DOHH2 (cell line): Measurements from ENCODE around the gene SH3BGRL2.

Experiments used
- H3F3A ChIP-seq: fragments of 200-600 bp; sonication (generic), shearing (Covaris generic); 2 replicates; pipeline ENCODE4 v1.6.0; 2016; ENCODE audit warnings: antibody characterized with exemption, mild to moderate bottlenecking; ENCODE audit not compliant: control insufficient read depth, insufficient read depth
- H3K27ac ChIP-seq: fragments of 200-600 bp; sonication (generic); 2 replicates; pipeline ENCODE4 v1.5.1; 2014; ENCODE audit warnings: low read depth, mild to moderate bottlenecking, low read length, moderate library complexity
- H3K27me3 ChIP-seq: fragments of 200-600 bp; sonication (generic); 2 replicates; pipeline ENCODE4 v1.6.1; 2014; ENCODE audit warnings: mild to moderate bottlenecking, low read length, mixed read lengths; ENCODE audit not compliant: control insufficient read depth
- H3K36me3 ChIP-seq: fragments of 200-600 bp; sonication (generic); 2 replicates; pipeline ENCODE4 v1.6.1; 2014; ENCODE audit warnings: mild to moderate bottlenecking, low read length, moderate library complexity, mixed read lengths; ENCODE audit not compliant: control insufficient read depth
- H3K4me1 ChIP-seq: fragments of 200-600 bp; sonication (generic); 2 replicates; pipeline ENCODE4 v1.6.1; 2014; ENCODE audit warnings: mild to moderate bottlenecking, low read length, mixed read lengths; ENCODE audit not compliant: control insufficient read depth
- H3K4me2 ChIP-seq: fragments of 200-600 bp; sonication (generic); 2 replicates; pipeline ENCODE4 v1.6.0; 2014; ENCODE audit warnings: mild to moderate bottlenecking, low read length, moderate library complexity
- H3K4me3 ChIP-seq: fragments of 200-600 bp; sonication (generic); 2 replicates; pipeline ENCODE4 v1.5.1; 2014; ENCODE audit warnings: mild to moderate bottlenecking, low read length, mixed read lengths
- H3K79me2 ChIP-seq: fragments of 200-600 bp; sonication (generic); 2 replicates; pipeline ENCODE4 v1.6.1; 2014; ENCODE audit warnings: mild to moderate bottlenecking, low read length, mixed read lengths; ENCODE audit not compliant: control insufficient read depth
- H3K9me2 ChIP-seq: fragments of 200-600 bp; sonication (generic); replicated peaks from 2 replicates; pipeline ENCODE4 v1.6.1; 2014; ENCODE audit warnings: mild to moderate bottlenecking, low read length, mixed read lengths; ENCODE audit not compliant: control insufficient read depth
- H3K9me3 ChIP-seq: fragments of 200-600 bp; sonication (generic); 2 replicates; pipeline ENCODE4 v1.6.1; 2014; ENCODE audit warnings: antibody characterized with exemption, low read length, mixed read lengths; ENCODE audit not compliant: control insufficient read depth, insufficient read depth
- H4K20me1 ChIP-seq: fragments of 200-600 bp; sonication (generic); 2 replicates; pipeline ENCODE4 v1.6.0; 2014; ENCODE audit warnings: low read depth, mild to moderate bottlenecking, antibody characterized with exemption, low read length, moderate library complexity; ENCODE audit not compliant: control insufficient read depth, insufficient read depth
- EZH2phosphoT487 ChIP-seq: fragments of 200-600 bp; sonication (generic); IDR thresholded peaks from 2 replicates; pipeline ENCODE4 v1.6.1; 2017; ENCODE audit warnings: borderline replicate concordance, mild to moderate bottlenecking, antibody characterized with exemption, low read length, moderate library complexity, mixed read lengths
- TF ChIP-seq, protein P1 (sequence below): fragments of 200-600 bp; sonication (generic); IDR thresholded peaks from one replicate; pipeline ENCODE4 v1.5.1; 2014; ENCODE audit warnings: antibody characterized with exemption, mild to moderate bottlenecking, low read depth, low read length; ENCODE audit not compliant: poor library complexity, severe bottlenecking

Gene SH3BGRL2

DNA sequence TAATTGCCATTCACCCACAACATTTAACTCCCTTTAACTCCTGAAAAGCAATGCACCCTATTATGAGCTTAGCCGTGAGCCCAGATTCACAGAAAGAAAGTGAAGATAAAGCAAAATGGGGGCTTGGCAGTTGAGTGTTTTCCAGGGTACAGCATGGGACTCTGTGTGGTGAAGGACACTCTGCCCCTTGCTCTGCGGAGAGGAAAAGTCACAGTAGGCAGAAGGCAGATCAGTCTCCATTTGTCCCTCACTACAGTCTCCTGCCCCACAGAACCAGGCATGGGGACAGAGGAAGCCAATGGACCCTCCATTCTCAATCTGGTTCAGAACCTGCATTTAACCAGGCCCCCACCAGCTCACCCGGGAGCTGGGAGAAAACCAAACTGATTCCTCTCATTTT, 30.8 kb upstream of the SH3BGRL2 start:
- Histone ChIP-seq H3K36me3 (no peaks in the 10 kb centered on the region), H3K9me3 (no peaks in the 10 kb centered on the region), H3K79me2 (no peaks in the 10 kb centered on the region), H3F3A (no peaks in the 10 kb centered on the region), H3K27me3 (no peaks in the 10 kb centered on the region), H3K4me1 (no peaks in the 10 kb centered on the region), H3K9me2 (no peaks in the 10 kb centered on the region), H3K4me3 (no peak overlapping the region), H4K20me1 (no peaks in the 10 kb centered on the region), H3K27ac (no peak overlapping the region), H3K4me2 (no peak overlapping the region)
- no peak for TF ChIP-seq EZH2phosphoT487
- TF ChIP-seq, protein P1, sequence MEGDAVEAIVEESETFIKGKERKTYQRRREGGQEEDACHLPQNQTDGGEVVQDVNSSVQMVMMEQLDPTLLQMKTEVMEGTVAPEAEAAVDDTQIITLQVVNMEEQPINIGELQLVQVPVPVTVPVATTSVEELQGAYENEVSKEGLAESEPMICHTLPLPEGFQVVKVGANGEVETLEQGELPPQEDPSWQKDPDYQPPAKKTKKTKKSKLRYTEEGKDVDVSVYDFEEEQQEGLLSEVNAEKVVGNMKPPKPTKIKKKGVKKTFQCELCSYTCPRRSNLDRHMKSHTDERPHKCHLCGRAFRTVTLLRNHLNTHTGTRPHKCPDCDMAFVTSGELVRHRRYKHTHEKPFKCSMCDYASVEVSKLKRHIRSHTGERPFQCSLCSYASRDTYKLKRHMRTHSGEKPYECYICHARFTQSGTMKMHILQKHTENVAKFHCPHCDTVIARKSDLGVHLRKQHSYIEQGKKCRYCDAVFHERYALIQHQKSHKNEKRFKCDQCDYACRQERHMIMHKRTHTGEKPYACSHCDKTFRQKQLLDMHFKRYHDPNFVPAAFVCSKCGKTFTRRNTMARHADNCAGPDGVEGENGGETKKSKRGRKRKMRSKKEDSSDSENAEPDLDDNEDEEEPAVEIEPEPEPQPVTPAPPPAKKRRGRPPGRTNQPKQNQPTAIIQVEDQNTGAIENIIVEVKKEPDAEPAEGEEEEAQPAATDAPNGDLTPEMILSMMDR = no peak

DNA sequence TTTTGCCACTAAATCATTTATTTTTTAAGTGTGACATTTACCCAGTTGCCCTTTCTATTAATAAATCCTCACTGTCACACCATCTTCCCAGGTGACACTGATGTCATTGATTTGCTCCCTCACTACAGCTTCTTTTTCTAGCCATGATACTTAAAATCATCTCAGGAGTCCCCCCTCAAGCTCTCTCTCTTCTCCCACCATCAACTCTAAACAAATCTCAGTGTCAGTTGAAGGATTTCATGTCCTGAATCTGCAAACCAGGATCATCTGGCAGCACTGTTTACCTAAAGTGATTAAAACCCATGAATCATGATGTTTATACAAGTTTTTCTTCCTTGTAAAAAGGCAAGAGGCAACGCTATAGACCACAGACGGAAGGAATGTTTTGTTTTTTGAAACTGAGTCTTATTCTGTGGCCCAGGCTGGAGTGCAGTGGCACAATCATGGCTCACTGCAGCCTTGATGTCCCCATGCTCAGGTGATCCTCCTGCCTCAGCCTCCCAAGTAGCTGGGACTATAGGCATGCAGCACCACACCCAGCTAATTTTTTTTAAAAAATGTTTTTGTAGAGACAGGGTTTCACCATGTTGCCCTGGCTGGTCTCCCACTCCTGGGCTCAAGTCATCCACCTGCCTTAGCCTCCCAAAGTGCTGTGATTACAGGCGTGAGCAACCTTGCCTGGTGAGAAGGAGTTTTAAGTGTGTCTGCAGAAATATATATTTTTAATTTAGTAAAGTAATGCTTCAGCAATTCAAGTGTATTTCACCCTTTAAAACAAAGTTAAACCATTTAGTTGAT, 30.1 kb upstream of the SH3BGRL2 start:
- Histone ChIP-seq H4K20me1 (no peaks in the 10 kb centered on the region), H3K9me2 (no peaks in the 10 kb centered on the region), H3K4me1 (no peaks in the 10 kb centered on the region), H3K9me3 (no peaks in the 10 kb centered on the region), H3F3A (no peaks in the 10 kb centered on the region), H3K79me2 (no peaks in the 10 kb centered on the region), H3K4me2 (no peak overlapping the region), H3K27ac (no peak overlapping the region), H3K4me3 (no peak overlapping the region), H3K27me3 (no peaks in the 10 kb centered on the region), H3K36me3 (no peaks in the 10 kb centered on the region)
- no peak for TF ChIP-seq EZH2phosphoT487
- TF ChIP-seq, protein P1 = no peak

DNA sequence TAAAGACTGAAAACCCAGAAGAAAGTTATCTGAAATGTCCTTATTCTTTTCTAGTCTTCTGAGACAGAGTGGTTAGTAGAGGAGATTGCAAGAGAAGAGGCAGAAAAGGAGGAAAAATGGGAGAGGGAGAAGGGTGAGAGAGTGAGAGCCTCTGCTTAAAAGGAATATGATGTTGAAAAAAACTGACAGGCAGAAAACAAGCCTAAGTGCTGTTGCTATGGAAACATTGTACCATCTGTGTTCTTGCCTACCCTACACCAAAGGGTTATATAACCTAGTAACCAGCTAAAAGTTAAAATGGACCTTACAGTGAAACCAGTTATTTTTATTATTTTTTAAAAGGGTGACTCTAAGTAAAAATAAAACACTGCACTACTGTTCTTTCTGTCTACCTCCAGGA, 28.3 kb upstream of the SH3BGRL2 start:
- H3K27ac ChIP-seq = no peak overlapping the region
- no peaks in the 10 kb centered on the region for H3K36me3 ChIP-seq
- no peaks in the 10 kb centered on the region for H3K9me2 ChIP-seq
- H3K27me3 ChIP-seq = no peaks in the 10 kb centered on the region
- no peak overlapping the region for H3K4me3 ChIP-seq
- H3F3A ChIP-seq = no peaks in the 10 kb centered on the region
- H3K79me2 ChIP-seq = no peaks in the 10 kb centered on the region
- no peaks in the 10 kb centered on the region for H3K4me1 ChIP-seq
- H4K20me1 ChIP-seq = no peaks in the 10 kb centered on the region
- H3K4me2 ChIP-seq = no peak overlapping the region
- H3K9me3 ChIP-seq = no peaks in the 10 kb centered on the region
- TF ChIP-seq EZH2phosphoT487 = no peak
- TF ChIP-seq, protein P1 = no peak
